Activated gamma-delta T cell treated with anti-CD3 and anti-CD28 coated beads, Interleukin-2, amount 50 U/mL, for 16 hours (primary cell): ENCODE results near the gene SSC5D.

ENCODE experiments used
- DNase-seq: peaks from one replicate; pipeline ENCODE4 v3.0.0-alpha.2; 2020; ENCODE audit warnings: low read depth

SSC5D gene

DNA sequence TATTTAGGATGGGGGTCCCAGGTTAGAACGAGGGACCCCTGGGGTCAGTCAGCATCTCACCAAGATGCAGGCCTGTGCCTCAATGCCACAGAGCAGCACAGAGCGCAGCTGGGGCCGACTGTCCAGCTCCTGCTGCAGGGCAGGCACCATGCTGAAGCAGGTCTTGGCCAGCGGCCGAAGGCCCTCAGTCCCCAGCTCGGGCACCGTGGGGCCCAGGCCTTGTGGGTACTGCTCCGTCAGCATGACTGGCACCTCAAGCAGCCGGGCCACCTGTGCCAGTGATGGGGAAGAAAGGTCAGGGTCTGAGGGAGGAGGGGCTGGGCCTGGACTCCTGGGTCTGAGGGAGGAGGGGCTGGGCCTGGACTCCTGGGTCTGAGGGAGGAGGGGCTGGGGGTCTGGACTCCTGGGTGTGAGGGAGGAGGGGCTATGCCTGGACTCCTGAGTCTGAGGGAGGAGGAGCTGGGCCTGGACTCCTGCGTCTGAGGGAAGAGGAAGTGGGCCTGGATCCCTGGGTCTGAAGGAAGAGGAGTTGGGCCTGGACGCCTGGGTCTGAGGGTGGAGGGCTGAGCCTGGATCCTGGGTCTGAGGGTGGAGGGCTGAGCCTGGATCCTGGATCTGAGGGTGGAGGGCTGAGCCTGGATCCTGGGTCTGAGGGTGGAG is 32.5 kb upstream of the SSC5D start:
- DNase-seq: no peak

DNA sequence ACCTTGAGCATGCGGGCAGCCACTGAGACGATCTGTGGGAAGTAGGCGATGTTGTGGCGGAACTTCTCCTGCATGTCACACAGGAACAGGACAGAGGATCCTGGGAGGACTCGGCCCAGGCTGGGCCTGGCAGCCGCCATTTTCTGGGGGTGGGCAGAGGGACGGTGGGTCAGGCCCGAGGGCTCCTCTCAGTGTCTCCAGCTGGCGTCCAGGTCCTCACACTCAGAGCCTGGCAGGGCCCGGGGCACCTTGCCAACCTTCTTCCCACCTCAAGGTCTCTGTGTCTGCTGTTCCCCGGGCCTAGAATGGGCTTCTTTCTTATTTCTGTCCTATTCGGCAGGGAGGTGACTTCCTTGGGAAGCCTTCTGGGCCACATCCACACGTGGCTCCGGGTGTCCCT is 31.9 kb upstream of the SSC5D start:
- no peak for DNase-seq

DNA sequence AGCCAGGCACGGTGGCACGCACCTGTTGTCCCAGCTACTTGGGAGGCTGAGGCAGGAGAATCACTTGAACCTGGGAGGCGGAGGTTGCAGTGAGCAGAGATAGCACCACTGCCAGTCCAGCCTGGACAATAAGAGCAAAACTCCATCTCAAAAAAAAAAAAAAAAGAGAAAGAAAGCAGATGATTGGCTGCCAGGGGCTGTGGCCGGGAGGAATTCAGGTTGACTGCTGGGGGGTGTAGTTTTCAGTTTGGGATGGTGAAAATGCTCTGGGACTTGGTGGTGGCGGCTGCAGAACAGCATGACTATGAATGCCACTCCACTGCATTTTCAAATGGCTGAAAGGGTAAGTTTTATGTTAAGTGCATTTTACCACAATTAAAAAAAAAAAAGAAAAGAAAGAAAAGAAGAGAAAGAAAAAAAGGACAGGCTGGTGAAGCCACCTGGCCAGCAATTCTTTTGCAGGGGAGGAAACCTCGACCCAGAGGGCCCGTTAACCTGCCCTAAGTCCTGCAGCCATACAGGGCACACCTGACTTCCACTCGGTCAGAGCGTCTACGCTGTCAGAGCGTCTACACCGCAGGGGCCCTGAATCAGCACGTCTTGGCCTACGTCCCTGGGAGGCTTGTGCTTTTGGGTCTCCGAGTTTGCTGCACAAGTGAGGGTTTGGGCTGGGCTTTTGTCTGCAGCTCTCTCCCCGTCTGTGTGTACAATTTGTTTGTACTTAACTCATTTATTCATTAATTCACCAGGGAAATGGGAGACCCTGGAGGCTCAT is 30.4 kb upstream of the SSC5D start:
- no peak for DNase-seq

DNA sequence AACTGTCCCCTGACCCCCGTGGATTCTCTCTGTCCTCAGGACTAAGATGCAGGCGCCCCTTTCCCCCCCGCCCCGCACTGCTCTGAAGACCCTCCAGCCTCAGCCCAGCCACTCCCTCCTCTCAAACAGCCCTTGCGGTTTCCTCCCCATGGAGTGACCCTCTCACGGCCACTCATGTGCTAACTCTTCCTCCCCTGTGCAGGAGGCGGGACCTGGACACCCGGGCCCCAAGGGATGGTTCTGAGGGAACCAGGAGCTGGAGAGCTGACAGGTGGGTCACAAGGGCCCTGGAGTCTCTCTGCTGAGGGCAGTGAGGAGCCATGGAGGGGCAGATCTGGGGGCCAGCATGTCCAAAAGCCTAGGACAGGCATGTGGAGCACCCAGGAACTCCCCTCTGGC is 28.7 kb upstream of the SSC5D start:
- DNase-seq: no peak

DNA sequence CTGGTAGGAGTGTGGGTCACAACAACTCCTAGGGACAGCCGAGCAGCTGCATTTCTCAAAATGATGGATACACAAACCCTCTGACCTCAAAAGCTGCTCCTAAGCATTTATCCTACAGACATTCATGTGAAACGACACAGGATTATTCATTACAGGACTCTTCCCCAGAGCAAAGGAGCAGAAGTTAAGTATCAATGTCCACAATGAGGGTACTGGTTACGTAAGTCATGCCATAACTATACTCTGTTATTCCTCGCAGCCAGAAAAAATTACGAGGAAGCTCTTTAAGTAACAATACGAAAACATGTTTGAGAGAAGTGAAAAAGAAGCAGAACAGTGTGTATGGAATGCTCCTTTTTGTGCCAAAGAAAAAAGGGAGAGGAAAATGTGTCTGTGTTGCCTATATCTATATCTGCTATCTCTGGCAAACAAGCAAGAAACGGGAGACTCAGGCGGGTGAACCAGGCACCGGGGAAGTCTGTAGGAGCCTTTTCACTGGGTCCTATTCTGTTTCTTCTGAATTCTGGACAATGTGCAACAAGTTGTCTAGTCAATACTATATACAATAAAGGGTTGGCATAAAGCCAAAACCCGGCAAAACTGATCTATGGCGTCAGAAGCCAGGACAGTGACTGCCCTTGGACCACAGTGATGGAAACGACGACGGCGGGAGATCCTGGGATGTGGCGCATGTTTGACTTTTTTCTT is 28.1 kb upstream of the SSC5D start:
- no peak for DNase-seq

DNA sequence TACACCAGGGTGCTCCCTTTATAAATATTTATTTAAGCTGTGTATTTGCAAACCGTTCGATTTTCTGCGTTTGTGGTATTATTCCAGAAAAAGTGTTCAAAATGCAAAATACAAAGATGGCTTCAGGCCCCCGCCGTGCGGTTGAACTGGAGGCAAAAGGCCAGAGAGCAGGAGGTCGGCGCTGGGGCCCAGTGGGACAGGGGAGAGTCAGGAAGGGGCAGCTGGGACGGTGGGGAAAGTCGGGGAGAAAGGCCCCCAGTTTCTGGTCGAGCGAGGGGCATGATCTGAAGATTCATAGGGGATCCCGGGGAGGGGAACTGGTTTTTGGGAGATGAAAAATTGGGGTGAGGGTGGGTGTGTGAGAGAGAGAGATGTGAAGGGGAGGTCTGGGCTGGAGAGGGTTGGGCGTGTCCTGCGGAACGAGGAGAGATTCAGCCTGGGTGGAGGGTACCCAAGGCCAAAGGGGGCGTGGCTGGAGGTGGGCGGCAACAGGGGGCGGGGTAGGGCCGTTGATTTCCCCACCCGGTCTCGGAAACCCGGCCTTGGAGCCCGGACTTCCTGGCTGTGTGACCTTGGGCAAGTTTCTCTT is 27.5 kb upstream of the SSC5D start:
- DNase-seq: no peak

DNA sequence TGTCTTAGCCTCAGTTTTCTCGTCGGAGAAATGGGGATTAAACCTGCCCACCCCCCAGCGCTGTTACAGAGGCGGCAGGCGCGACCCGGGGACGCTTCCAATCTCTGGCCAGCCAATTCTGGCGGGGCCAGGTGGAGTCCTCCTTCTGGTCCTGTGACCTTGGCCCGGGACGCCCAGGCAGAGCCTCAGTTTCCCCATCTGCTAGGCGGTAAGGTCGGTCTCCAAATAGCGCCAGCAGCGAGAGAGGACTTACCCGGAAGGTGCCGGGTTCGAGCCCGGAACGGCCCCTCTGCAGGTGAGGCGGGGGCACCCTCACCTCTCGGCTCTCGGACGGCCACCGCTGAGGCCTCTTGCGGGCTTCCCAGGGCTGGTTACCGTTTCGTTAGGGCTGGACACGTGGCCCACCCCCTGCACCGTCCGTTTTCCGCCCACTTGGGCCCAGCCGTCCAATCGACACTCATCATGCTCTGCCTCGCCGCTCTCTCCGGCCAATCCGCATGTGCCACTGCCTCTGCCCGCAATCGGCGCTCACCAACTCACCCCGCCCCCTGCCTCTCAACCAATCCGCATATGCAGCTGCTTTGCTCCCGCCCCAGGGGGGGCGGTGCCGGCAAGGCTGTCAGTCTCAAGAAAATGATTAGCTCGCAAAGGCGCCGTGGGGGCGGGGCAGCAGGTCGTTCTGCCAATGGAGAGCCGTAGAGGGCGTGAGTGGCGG is 26.8 kb upstream of the SSC5D start, which contains the start of gene ISOC2:
Gene ISOC2, minus strand, starts transcription at position 384 of the 715 bp plus-strand sequence. CDS start 5,156 bp downstream, outside the sequence.
- DNase-seq: peak; percentile 100

DNA sequence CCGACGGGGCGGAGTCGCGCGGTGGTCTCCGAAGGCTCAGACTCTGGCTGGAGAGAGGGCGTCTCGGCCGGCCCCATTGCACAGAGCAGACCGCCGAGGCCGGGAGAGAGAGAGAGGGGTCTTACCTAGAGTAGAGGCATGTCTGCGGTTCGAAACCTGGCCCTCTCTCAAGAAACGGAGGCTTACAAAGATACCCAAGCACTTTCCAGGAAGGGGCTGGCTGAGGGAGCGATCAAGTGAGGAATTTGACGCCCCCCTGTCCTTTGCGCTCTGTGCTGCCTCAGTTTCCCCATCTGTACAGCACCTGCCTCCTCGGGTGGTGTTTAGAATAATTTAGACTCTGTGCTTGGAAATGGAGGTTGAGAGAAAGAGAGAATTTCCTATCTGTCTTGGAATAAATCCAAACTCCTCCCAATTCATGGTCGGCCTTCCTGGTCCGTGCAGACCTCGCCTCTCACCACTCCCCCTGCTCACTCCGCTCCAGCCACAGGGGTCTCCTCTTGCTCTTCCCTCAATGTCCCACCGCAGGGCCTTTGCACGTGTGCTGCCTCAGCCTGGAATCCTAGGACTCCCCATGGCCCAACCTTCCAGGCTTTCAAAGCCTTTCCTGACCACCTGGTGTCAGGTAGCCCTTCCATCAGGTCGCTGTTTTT is 26.1 kb upstream of the SSC5D start:
- DNase-seq: no peak

DNA sequence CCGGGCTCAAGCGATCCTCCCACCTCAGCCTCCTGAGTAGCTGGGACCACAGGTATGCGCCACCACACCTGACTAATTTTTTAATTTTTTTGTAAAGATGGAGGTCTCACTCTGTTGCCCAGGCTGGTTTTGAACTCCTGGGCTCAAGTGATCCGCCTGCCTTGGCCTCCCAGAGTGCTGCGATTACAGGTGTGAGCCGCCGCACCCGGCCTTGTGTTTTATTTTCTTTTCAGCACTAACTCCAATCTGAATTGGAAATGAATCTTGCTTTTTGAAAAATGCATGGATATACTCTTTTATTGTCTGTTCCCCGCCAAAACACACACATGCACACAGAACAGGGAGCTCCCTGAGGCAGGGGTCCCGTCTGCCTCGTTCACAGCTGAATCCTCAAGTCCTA is 25.5 kb upstream of the SSC5D start:
- DNase-seq: no peak

DNA sequence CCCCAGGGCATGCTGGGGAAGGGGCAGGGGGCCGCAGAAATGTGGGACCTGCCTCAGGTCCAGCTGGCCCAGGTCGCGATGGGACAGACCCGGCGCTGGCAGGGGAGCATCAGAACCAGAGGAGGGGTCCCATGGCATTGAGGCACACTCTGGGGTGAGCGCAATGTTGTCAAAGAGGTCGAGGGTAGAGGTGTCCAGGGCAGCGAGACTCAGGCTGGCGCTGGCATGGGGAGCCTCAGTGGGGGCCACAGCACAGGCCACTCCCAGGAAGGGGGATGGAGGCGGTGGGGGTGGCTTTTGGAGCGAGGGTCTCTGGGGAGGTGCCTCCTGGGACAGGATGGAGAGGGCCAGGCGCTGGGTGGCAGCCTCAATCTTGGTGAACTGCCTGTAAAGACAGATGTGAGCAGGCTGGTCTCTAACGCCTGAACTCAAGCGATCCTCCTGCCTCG is 24.6 kb upstream of the SSC5D start:
- DNase-seq: no peak

DNA sequence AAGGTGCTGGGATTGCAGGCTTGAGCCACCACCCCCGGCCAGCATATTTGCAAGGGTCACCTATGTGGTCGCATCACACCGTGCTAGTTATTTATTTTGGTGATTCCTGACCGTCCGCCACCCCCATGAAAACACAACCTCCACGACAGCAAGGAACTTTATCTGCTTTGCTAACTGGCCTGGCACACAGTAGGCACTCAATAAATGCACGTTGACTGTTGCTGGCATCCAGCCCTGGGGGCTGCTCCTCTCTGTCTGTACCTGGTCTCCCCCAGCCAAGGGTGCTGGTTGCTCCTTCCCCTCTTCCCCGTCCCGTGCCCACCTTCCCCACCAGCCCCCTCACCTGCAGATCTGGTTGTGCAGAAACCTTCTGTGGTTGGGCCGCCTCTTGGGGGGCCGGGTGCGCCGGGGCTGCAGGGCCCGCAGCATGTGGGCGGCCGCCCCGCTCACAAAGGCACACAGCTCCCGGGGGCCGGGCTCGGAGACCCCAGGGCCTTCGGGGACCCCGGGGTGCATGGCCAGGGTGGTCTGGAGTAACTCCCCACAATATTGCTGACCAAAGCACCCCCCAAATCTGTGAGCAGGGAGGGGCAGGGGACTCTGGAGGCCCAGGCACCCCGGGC is 24.1 kb upstream of the SSC5D start:
- no peak for DNase-seq

DNA sequence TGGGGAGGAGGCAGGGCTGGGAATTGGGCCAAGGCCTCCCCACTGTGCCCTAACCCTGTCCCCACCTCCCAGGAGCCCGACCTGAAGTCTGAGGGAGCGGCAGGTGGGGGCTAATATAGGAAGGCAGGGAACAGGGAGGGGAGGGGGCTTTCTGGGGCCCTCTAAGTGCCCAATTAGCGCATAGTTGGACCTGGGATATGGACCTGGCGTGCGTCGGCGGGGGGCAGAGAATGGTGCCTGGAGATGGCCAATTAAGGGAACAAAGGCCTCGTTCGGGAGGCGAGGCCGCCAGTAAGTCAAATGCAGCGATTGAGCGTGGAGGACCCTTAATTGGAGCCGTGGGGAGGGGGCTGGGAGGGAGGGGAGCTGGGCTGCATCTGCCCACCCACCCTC is 23.6 kb upstream of the SSC5D start, which contains the start of gene C19orf85:
Gene C19orf85, minus strand, starts transcription at position 90 of the 393 bp plus-strand sequence. CDS start 197 bp downstream, outside the sequence.
- no peak for DNase-seq

DNA sequence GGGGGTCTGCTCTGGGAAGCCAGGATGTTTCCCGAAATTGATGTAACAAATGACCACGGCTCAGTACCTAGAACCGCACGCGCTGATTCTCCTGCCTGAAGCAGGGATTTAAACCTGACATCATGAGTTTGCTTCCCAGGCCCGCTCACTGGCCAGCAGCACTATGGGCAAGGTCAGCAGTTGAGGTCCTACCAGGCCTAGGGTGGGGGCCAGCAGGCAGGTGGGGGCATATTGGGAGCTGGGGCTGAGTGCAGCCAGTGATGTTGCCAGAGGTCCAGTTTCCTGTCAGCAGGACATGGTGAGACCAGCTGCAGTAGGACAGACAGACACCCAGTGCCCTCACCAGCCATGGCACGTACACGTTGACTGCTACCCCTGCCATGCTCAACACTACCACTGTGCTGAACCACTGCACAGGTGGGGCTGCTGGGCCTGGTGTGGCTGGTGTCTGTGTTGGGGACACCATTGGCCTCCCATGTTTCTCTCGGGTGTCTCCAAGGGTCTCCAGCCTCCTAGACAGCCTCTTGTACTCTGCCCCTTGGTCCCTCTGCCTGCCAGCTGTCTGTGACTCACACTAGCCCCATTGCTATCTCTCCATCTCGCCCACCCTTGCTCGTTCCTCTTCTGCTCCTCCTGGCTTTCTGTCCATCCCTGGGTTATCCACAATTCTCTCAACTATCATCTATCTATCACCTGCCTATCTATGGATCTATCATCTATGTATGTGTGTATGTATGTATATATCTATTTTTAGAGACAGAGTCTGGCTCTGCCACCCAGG is 22.6 kb upstream of the SSC5D start:
- no peak for DNase-seq

DNA sequence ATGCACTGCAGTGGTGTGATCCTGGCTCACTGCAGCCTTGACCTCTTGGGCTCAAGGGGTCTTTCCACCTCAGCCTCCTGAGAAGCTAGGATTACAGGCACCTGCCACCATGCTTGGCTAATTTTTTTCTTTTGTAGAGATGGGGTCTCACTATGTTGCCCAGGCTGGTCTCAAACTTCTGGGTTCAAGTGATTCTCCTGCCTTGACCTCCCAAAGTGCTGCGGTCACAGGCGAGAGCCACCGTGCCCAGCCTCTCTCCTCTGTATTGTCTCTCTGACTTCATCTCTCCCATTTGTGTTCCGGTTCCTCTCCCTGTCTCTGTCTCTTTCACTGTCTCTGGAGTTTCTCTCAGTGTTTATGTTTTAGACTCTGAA is 22.0 kb upstream of the SSC5D start:
- no peak for DNase-seq

DNA sequence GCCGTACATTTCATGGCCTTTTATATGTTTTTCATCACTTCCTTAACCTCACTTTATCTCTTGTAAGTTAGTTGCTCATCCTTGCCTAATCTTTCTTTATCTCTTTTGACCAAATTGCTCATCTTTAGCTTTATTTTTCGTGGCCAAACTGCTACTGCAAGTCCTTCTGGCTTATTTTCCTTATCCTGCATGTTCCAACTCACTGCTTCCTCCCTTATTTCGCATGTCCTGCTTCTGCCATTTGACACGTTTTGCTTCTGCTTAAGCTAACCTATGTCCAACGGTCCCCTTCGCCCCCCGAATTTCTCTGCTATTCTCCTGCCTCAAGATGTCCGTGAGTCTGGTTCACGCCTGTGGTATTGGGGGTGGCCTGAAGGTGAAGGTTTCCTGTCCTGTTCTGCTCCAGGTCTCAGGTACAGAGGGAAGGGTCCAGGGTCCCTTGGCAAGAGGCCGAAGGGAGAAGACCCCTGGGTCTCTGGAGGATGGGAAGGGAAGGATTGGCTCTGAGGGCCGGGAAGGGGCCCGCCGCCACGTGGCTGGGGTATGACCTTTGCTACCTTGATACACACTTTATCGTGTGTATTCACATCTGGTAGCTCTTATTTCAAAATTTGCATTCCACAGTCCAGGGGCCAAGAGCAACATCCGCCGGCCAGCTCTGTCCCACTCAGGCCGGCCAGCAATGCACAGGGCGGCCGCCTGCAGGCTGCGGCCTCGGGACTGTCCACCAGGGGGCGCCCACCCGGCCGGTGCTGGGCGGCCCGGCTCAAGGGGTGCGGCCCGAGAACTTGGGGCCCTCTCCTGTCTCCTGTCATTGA is 20.8 kb upstream of the SSC5D start:
- peak; percentile 63 for DNase-seq

DNA sequence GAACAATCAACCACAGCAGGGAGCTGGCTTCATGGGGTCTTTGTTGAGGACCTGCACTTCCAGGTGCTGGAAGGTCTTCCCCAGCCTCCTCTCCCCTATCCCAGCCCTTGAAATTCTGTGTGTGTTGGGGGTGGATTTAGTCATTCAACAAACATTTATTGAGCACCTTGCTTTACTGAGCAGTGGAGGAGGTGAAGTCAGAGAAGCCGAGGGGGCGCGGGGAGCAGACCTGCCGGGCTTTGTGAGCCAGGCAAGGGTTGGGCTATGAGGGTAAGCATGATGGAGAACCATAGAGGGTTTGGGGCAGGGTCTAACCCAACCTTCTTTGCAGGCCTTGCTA is 20.2 kb upstream of the SSC5D start:
- no peak for DNase-seq

DNA sequence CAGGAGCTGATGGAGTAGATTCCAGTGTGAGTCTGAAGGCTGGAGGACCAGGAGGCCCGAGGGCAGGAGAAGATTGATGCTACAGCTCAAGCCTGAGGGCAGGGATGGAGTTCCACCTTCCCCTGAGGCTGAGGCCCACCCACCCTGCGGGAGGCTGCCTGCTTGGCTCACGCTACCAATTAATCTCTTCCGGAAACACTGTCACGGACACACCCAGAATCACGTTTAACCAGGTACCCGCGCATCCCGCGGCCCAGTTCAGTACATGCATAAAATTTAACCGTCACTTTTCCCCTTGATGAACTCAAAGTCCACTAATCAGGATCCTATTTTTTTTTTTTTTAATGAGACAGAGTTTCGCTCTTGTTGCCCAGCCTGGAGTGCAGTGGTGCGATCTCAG is 17.0 kb upstream of the SSC5D start:
- DNase-seq: no peak

DNA sequence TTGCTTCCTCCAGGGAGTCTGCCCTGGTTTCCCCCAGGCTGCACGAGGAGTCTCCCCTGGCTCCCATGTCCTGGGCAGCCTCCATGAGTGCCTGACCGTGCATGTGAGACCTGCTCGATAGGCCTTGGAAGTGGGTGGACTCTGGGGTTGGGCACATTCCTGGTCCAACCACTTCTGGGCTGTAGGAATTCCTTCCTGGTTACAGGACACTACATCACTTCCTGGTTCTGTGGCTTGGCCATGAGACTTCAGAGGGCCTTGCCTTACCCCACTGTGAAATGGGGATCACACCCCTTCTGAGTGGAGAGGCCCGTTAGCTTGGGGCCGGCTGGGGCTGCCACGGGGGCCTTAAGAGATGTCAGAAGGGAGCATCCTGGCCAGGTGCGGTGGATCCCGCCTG is 15.8 kb upstream of the SSC5D start:
- no peak for DNase-seq
